Epidermal melanocyte (primary cell): ENCODE results near the gene TEKT3.
A peak's percentile ranks its signal among the peaks of the same experiment; 100 is the strongest.

Source experiments
- DNase-seq: peaks from one replicate; pipeline ENCODE4 v3.0.0; 2011; ENCODE audit warnings: low spot score; ENCODE audit not compliant: insufficient read length

TEKT3 gene

DNA sequence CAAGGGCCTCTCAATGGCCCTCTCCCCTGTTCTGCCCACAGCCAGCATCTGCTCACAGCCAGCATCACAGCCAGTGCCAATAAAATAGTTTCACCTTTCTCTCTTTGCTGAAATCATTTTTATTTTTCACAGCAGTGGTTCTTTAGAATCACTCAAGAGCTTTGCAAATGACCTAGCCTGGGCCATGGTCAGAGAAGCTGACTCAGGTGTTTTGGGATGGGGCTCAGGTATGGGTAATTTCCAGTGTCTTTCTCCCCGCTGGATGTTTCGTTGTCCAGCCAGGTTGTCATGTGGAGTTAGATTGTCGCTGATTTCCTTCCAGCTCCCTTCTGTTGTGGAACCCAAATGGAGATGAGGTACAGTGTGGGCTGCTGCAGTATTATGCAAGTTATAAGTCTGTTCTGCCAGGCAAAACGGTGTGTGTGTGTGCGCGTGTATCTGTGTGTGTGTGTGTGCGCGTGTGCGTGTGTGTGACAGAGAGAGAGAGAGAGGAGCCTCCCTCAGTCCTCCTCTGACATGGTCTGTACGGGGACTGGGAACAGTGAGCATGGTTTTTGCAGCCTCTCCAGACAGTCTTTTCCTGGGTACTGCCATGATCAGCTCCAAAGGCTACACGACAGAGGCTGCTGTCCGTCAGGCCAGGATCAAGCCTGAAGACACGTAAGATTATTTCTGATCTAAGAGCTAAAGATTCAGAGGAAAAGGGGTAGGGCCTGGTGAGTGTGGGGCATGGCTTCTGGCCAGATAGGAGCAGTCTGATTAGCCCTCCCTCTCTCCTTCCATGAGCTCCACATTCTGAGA, 74.9 kb downstream of the TEKT3 start:
- DNase-seq, result no peak

DNA sequence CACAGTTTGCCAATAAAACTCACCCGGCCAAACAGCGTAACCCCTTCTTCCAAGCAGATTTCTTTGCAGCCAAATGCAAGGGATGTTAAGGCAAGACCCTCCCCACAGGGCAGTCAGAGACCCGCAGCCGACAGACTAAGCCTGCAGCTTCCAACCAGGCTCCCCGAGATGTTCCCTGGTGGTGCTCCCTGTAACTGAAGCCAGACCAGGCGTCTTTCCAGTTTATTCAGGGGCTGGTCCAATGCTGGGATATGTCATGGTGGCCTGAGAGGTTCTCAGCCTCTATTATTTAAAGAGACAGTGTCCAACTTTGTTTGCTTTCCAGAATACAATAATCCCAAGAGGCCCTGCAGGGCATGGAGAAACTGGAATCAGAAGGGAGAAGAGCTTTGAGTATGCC, 76.3 kb downstream of the TEKT3 start, which contains the start of gene PMP22:
Gene PMP22 (minus strand): TSS at position 196 of the 400 bp plus-strand sequence. CDS start 4,599 bp downstream, outside the sequence.
- DNase-seq, result no peak

DNA sequence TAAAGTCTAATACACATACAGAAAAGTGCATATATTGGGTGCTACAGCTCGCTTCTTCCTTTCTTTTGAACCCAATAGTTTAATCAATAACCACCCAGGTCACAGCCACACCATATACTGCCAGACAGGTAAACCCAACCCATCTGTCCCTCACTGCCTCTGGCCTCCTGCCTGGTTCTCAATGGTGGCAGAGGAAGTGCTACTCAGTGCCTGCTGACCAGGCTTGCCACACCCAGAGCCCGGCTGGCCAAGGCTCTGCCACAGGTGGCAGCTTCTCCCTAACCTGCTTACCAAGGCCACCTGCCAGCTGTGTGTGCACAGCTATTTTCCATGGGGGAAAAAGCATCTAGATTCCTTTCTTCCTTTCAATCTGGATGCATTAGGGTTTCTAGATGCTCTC, 76.9 kb downstream of the TEKT3 start:
- DNase-seq, result no peak

DNA sequence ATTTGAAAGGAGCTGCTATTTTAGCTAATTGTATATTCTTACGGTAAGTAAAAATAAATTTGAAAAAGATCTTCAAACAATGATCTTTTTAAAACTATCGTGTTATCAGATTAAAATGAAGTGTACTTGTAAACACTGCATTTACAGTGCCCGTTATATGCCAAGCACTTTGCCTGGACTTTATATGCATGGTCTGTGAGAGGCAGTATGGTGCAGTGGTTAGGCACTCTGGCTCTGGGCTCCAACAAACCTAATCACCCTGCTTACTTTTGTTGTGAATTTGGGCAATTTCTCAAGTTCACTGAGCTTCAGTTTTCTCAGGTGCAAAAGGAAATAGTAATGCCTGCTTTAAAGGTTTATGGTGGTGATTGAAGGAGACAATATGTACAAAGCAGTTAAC, 77.7 kb downstream of the TEKT3 start:
- no peak for DNase-seq

DNA sequence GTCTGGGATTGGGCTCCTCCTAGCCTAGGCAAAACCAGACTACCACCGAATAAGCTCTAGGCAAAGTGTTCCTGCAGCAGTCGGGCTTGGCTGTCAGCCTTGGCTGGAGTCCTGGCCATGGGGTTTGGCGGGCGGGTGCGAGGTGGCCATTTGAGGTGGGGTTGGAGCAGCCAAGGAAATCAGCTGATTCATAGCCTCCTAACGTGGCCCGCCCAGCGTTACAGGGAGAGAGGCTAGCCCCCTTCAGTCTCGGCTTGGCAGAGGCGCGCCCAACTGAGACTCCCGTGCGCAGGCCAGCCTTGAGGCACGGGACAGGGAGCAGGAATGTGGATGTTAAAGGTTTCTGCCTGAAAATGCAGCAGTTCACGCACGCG, 78.2 kb downstream of the TEKT3 start:
- DNase-seq, result peak; percentile 64

DNA sequence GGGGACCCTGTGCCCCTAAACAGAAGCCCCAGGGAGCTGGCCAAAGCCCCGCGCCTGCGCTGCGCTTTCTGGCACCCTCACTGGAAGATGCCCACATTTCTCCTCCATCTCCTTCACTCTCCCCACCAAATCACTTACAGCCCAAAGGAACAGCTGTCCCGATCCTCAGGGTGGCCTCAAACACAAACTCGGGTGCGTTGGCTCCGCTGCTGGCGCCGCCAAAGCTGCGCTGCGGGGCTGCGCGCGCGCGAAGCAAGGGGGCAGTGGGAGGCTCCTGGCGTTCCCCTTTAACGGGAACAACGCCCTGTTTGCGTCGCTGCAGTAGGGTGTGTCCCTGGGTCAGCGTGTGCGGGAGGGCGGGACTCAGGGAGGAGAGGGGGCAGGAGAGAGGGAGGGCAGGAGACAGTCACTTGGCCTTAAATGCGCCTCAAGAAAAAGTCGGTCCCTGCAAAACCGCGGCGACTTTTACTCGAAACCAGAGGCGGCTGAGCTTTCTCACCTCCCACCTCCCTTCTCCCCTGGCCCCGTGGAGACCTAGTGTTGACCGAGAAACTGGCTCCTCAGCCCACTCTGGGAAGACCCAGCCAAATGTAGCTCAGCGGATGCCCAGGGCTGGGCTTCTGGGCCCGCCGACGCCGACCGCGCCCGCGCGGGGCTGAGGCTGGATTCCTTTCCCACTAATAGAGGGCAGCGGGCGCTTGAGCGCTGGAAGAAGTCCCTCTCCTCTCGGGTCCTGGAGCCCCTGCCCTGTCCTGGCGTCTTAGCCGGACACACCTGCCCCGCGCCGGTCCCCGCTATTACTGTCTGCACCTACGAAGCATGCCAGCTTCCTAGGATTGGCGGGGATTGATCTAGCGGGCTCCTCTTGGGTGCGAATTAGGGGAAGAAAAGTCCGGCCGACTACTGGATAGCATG, 78.8 kb downstream of the TEKT3 start:
- DNase-seq, result peak; percentile 87

DNA sequence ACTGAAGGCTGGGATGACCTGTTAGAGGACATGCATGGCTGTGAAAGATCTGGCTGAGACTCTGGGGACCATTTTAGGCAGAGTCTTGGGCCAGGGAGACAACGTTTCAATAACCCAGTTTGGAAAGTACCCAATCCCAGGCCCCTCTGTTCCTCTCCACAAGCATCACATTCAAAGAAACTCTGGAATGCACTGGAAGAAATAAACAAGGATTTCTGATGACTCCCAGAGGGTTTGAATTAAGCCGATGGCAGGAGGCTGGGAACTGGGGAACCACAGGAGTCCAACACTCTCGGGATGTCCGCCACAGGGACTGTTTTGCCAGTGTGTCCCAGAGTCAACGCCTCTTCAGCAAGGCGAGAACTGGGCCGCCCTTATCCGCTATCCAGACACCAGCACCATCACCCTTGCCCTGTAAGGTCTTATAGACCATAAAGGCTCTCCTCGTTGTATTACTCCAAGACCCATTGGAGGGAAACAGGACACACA, 79.6 kb downstream of the TEKT3 start:
- no peak for DNase-seq

DNA sequence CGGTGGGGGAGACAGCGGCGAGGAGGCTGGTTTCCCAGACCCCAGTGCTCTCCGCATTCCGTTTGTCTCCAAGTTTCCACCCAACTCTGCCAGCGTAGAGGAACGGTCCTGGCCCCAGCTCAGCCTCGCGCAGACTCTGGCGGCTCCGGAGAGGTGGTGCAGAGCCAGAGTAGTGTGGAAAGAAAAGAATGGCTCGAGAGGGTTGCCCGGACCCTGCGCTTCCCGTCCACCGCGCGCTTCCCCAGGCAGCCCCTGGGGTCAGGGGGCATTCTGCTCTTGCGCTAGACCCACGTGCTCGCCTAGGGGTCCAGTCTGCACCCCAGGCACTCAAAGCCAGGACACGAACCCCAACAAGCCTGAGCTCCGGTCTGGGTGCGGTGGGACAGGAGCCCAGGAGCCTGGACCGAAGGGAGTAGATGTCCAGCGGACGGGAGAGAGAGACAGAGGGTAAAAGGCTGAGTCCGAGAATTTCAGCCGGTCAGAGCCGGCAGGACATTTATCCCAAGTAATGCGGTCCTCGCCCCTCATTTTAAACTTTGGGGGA, 80.1 kb downstream of the TEKT3 start:
- no peak for DNase-seq

DNA sequence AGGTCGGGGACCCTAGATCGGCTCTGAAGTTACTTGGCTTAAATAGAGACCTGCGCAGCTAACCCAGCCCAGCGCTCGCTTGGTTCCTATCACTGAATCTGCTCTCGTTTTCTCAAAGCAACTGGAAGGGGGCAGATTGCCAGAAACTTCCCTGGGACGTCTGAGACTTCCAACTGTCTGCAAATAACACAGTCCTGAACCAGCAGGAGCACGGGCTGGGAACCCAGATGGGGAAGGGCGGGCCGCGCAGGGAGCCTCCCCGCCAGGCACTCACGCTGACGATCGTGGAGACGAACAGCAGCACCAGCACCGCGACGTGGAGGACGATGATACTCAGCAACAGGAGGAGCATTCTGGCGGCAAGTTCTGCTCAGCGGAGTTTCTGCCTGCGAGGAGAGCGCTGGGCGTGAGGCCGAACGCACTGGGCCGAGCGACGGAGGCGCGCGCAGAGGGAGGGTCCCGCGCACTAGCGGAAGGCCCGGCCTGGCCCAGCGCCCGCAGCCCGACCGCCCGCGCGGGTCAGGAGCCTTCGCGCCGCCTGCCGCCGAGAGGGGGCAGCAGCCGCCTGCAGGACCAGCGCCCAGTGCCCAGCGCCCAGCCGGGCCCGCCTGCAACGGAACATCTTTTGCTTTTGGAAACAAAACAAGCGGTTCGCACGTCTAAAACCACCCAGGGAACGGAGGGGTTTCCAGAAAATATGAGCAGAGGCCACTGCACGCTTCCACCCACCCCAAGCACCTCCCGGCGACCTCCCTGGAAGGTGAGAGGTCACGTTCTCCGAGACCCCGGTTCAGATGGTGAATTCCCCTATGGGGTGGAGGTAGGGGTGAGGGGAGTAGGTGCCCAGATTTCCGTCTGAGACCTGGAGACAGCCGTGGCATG, 80.8 kb downstream of the TEKT3 start:
- peak; percentile 68 for DNase-seq

DNA sequence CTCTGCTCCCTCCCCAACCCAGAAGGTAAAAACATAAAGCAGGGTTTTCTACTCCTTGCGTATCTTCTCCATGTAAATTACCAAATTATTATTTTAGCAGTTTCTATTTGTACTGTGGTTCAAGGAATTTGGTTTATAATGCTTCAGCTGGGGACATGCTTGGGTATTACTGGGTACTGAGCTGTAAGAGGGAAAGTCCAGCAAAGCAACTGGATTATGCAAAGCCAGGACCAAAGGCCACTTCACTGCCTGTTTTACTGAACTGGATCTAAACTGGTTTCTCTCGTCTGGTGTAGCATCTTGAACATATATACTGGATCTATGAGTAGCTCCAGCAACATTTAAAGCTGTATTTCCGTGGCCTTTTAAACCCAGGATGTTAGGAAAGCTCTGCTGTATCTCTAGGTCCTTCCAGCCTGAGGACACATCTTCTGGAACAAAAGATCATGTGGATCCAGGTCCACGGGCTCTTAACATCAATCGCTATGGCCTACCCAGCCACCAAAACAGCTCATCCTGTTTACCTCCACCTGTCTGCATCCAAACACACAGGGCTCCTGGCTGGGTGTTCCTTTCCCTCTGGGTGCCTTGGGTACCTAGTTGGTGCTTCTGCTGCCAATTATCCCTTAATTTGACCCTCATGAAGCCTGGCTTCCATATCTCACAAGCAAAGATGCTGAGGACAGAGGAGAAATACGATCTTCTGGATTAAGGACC, 83.4 kb downstream of the TEKT3 start:
- DNase-seq, result no peak

DNA sequence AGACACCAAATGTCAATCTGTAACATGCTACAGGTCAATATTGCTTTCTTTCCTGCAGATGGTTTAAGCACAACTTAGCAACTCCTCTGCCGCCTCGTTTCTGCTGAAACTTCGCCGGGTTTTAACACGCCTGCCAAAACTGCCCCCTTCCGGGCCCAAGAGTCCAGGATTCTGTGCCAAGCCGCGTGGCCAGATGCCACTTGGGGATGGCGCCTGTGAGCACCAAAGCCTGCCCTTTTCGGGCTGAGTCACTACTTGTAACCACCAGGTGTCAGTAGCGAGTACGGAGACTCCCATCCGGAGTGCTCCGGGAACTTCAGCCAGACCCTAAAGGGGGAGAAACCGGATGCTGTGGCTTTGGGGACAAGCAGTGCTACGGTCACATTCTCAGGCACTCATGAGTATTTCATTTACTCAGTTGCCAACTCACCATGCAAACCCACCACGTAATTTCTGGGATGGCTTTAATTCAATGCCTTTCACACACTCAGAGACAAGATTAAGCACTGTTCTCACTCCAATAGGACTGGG, 84.1 kb downstream of the TEKT3 start:
- DNase-seq, result peak; percentile 82

DNA sequence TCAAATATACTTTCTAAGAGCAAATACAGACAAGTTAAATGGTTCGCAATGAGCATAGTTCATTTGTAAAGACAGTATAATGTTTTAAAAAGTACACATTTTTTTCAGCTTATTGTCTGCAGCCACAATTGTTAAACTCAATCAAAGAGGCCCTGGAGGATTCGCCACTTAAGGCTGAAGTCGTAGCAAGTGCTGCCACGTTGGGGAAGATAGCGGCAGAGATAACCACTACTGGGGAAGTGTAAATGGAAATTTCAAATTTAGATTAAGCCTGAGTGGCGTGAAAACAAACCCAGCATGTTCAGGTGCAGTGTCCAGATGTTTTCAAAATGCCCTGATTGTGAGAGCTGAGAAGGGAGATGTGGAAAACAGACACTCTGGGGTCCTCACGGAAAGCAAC, 84.7 kb downstream of the TEKT3 start:
- no peak for DNase-seq

DNA sequence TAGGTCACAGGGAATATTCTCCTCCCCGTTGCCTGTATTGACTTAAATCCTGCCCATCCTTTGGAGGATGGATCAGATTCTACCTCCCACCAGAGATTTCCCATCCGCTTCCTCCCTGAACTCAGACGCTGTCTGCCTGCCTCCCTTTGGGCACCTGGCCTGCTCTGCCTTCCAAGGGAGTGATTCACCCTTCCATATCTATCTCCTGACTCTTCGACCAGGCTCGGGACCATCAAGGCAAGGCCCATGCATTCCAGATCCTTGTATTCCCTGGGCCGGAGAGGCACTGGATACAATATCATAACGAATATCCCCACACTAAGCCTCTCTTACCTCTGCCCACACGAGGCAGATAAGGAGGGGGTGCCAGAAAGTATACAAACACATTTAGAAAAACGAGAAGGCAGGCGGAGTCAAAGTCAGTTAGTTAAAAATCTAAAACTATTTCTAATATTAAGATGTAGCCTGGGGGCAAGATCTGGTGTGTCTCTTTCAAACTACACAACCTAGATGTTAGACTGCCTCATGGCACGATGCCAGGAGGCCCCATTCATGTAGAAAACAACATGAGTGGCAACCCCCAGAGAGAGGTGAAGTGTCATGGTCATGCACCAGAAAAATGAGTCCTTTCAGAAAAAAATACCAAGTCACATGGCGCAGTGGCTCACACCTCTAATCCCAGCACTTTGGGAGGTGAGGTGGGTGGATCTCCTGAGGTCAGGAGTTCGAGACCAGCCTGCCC, 85.5 kb downstream of the TEKT3 start:
- no peak for DNase-seq
